ENCODE results near the gene ARHGAP44. TPM values are rescaled to one million over a fixed set of nuclear protein-coding genes. Genes with fewer than 3 reads are reported as not detected.

Gene ARHGAP44
- total and polyA plus RNA-seq, 10 donors, result 0.54 to 2.6 (median 1.6) TPM

DNA sequence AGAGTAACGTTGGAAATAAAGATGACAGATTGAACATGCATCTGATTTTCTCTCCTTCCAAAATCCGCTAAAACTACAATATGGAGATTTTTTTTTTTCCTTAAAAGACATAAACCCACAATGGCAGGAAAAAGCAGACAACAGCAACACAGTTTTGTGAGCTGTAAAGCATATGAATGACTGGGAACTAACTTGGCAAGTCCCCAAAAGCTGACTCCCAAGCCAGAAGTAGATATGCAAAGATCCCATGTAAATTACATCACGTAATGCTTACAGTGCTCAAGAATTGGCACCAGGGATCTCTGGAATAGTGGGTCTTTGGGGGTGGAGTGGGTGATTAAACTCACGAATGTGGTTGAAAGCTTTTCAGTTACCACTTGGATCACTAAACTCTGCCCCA is 121.9 kb downstream of the ARHGAP44 start:
- Histone ChIP-seq H3K36me3 (no peaks in the 10 kb centered on the region), H3K27ac (no peak overlapping the region), H3K4me1 (no peaks in the 10 kb centered on the region), H3K9me3 (peaks cover 0 to 15% (median 11%) of the 10 kb centered on the region in 8 donors), H3K27me3 (replicated peaks in 1 of 7) (no peaks in the 10 kb centered on the region), H3K4me3 (no peak overlapping the region)
- WGBS, 5 donors, result 60 to 79% (median 66%) methylated on average over 4 of the region's 4 CpGs
- DNase-seq, result no peak
- intact Hi-C loops (cut with DNase I; ENCODE audit: low total_unique reads), result no loop called here
- TF ChIP-seq, protein P1, sequence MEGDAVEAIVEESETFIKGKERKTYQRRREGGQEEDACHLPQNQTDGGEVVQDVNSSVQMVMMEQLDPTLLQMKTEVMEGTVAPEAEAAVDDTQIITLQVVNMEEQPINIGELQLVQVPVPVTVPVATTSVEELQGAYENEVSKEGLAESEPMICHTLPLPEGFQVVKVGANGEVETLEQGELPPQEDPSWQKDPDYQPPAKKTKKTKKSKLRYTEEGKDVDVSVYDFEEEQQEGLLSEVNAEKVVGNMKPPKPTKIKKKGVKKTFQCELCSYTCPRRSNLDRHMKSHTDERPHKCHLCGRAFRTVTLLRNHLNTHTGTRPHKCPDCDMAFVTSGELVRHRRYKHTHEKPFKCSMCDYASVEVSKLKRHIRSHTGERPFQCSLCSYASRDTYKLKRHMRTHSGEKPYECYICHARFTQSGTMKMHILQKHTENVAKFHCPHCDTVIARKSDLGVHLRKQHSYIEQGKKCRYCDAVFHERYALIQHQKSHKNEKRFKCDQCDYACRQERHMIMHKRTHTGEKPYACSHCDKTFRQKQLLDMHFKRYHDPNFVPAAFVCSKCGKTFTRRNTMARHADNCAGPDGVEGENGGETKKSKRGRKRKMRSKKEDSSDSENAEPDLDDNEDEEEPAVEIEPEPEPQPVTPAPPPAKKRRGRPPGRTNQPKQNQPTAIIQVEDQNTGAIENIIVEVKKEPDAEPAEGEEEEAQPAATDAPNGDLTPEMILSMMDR (IDR thresholded peaks at IDR 0.05 in 8 of 11, conservative IDR thresholded peaks at IDR 0.05 in 3 of 11), result no peak
- no peak for TF ChIP-seq POLR2A (IDR thresholded peaks at IDR 0.05)
- no peak for TF ChIP-seq POLR2AphosphoS5 (IDR thresholded peaks at IDR 0.05)

DNA sequence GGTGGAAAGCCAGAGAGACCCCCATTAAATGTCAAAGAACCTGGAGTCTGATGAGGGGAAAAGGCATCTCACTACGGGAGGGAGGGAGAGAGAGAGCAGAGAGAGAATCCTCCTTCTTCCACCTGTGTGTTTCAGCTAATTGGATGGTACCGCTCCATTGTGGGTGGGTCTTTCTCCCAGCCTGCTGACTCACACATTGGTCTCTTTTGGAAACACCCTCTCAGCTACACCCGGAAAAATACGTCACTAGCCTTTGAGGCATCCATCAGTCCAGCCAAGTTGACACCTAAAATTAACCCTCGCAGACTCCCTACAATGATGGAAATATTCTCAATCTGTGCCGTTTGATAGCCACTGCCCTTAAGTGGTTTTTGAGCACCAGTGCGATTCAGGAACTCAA is 128.1 kb downstream of the ARHGAP44 start:
- H3K27me3 ChIP-seq (replicated peaks in 1 of 7), result no peaks in the 10 kb centered on the region
- H3K4me1 ChIP-seq, result no peaks in the 10 kb centered on the region
- no peaks in the 10 kb centered on the region for H3K9me3 ChIP-seq
- intact Hi-C loops (cut with DNase I; ENCODE audit: low total_unique reads), result no loop called here
- TF ChIP-seq POLR2AphosphoS5 (IDR thresholded peaks at IDR 0.05), result no peak
- no peak for TF ChIP-seq POLR2A (IDR thresholded peaks at IDR 0.05)
- TF ChIP-seq, protein P1 (IDR thresholded peaks at IDR 0.05 in 8 of 11, conservative IDR thresholded peaks at IDR 0.05 in 3 of 11), result no peak
- no peaks in the 10 kb centered on the region for H3K36me3 ChIP-seq
- 85 to 92% (median 88%) methylated on average over 7 of the region's 7 CpGs for WGBS, 5 donors
- H3K4me3 ChIP-seq, result no peak overlapping the region
- DNase-seq, result no peak
- no peak overlapping the region for H3K27ac ChIP-seq

- intact Hi-C loops (cut with DNase I; ENCODE audit: low total_unique reads), result no loop called here
- Histone ChIP-seq H3K27me3 (replicated peaks in 1 of 7) (no peaks in the 10 kb centered on the region), H3K36me3 (no peaks in the 10 kb centered on the region), H3K4me3 (no peak overlapping the region), H3K9me3 (no peaks in the 10 kb centered on the region), H3K27ac (no peak overlapping the region), H3K4me1 (no peaks in the 10 kb centered on the region)
- TF ChIP-seq POLR2A (IDR thresholded peaks at IDR 0.05), result no peak
- 88 to 95% (median 91%) methylated on average over 10 of the region's 10 CpGs for WGBS, 5 donors
- no peak for DNase-seq
Observed at GRCh38 chr17:12918142-12918541, 128.8 kb downstream of the ARHGAP44 start.

DNA sequence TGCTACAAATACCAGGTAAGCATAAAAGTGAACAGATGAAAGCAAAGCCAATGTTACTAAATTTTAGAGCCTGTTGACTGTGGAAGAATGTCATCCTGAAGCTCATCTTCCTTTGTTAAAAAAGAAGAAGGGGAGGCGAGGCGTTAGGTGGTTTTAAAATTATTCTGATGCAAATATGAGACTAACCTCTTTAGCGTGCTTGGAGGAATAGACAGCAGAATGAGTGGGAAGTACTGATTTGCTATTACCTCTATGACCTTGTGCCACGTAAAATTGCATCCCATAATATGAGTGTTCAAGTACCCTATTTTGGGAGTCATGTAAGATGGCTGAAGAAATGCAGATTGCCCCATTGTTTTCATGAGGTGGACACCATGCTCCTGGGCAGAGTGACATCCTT is 132.8 kb downstream of the ARHGAP44 start:
- DNase-seq, result no peak
- H3K4me1 ChIP-seq, result peaks cover 0 to 2% (median under 1%) of the 10 kb centered on the region in 6 donors
- H3K36me3 ChIP-seq, result no peaks in the 10 kb centered on the region
- no peaks in the 10 kb centered on the region for H3K27me3 ChIP-seq (replicated peaks in 1 of 7)
- intact Hi-C loops (cut with DNase I; ENCODE audit: low total_unique reads), result no loop called here
- WGBS, 5 donors, result 73 to 90% (median 82%) methylated on average over 4 of the region's 4 CpGs
- H3K4me3 ChIP-seq, result no peak overlapping the region
- TF ChIP-seq POLR2AphosphoS5 (IDR thresholded peaks at IDR 0.05), result no peak
- TF ChIP-seq, protein P1 (IDR thresholded peaks at IDR 0.05 in 8 of 11, conservative IDR thresholded peaks at IDR 0.05 in 3 of 11), result no peak
- TF ChIP-seq POLR2A (IDR thresholded peaks at IDR 0.05), result no peak
- no peaks in the 10 kb centered on the region for H3K9me3 ChIP-seq
- no peak overlapping the region for H3K27ac ChIP-seq

DNA sequence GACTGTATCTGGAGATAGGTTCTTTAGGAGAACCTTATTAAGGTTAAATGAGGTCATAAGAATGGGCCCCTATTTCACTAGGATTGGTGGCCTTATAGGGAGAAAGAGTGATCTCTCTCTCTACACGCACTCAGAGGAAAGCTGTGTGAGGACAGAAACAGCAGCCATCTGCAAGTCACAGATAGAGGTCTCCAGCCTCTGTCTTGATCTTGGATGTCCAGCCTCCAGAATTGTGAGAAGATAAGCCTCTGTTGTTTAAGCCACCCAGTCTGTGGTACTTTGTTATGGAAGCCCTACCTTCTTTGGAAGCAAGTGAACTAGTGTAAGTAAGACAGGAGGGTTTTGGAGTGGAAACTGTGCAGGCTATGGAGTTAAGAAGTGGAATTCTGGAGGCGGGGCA is 135.3 kb downstream of the ARHGAP44 start:
- no peak for DNase-seq
- Histone ChIP-seq H3K4me3 (no peak overlapping the region), H3K9me3 (no peaks in the 10 kb centered on the region), H3K27me3 (replicated peaks in 1 of 7) (no peaks in the 10 kb centered on the region), H3K27ac (no peak overlapping the region), H3K4me1 (peaks cover 0 to 11% (median 6%) of the 10 kb centered on the region in 6 donors), H3K36me3 (no peaks in the 10 kb centered on the region)
- WGBS, 5 donors, result 89 to 98% (median 94%) methylated on average over 2 of the region's 2 CpGs
- TF ChIP-seq, protein P1 (IDR thresholded peaks at IDR 0.05 in 8 of 11, conservative IDR thresholded peaks at IDR 0.05 in 3 of 11), result no peak
- TF ChIP-seq POLR2A (IDR thresholded peaks at IDR 0.05) (no peak), POLR2AphosphoS5 (IDR thresholded peaks at IDR 0.05) (no peak)
- intact Hi-C loops (cut with DNase I; ENCODE audit: low total_unique reads), result no loop called here

Data from spleen (tissue), 11 donors.